Hepatic stellate cell (primary cell): Measurements from ENCODE around the gene AMDHD2.
A peak's percentile ranks its signal among the peaks of the same experiment; 100 is the strongest.
"Not testable (repeated sequence)": the region's sequence is repeated elsewhere in the genome, so short reads cannot be mapped to it uniquely, and the experiment has no call there.

Experiments
- DNase-seq: peaks from one replicate; pipeline ENCODE4 v3.0.0; 2011; ENCODE audit warnings: low spot score

Gene AMDHD2

GRCh38 chr16:2517954-2518605, 2.1 kb upstream of the AMDHD2 start:
- no peak for DNase-seq

GRCh38 chr16:2518823-2519710, 1.1 kb upstream of the AMDHD2 start:
- DNase-seq, result no peak

- DNase-seq, result no peak
Measured at GRCh38 chr16:2519711-2520080, 475 bp upstream of the AMDHD2 start.

GRCh38 chr16:2520784-2521531, 787 bp downstream of the AMDHD2 start:
- peak; percentile 53 for DNase-seq

- DNase-seq, result no peak
Measured at GRCh38 chr16:2523801-2524231, 3.6 kb downstream of the AMDHD2 start.

GRCh38 chr16:2524339-2524938, 4.3 kb downstream of the AMDHD2 start:
- DNase-seq, result no peak

- no peak for DNase-seq
Measured at GRCh38 chr16:2526135-2526534, 6.0 kb downstream of the AMDHD2 start.

- no peak for DNase-seq
Measured at GRCh38 chr16:2527071-2527783, 7.1 kb downstream of the AMDHD2 start.

GRCh38 chr16:2527784-2528100, 7.6 kb downstream of the AMDHD2 start:
- DNase-seq, result no peak

GRCh38 chr16:2528161-2529060, 8.2 kb downstream of the AMDHD2 start:
- no peak for DNase-seq

- DNase-seq, result no peak
Measured at GRCh38 chr16:2529061-2529931, 9.1 kb downstream of the AMDHD2 start.

- no peak for DNase-seq
Measured at GRCh38 chr16:2529961-2530628, 9.9 kb downstream of the AMDHD2 start.

GRCh38 chr16:2530629-2531318, 10.6 kb downstream of the AMDHD2 start:
- no peak for DNase-seq

- no peak for DNase-seq
Measured at GRCh38 chr16:2531371-2531695, 11.2 kb downstream of the AMDHD2 start, which contains the start of gene CEMP1. Gene CEMP1, minus strand, starts transcription at chr16:2531408. Its CDS starts 335 bp downstream, at chr16:2531073.

GRCh38 chr16:2531696-2532493, 11.7 kb downstream of the AMDHD2 start:
- DNase-seq, result peak; percentile 99

- peak; percentile 45 for DNase-seq
Measured at GRCh38 chr16:2532494-2533141, 12.4 kb downstream of the AMDHD2 start.

- DNase-seq, result not testable (repeated sequence)
Measured at GRCh38 chr16:2533142-2533755, 13.1 kb downstream of the AMDHD2 start.
